DOHH2 (cell line): ENCODE results near the gene TNK2.

Source experiments
- H3F3A ChIP-seq: fragments of 200-600 bp; sonication (generic), shearing (Covaris generic); 2 replicates; pipeline ENCODE4 v1.6.0; 2016; ENCODE audit warnings: antibody characterized with exemption, mild to moderate bottlenecking; ENCODE audit not compliant: control insufficient read depth, insufficient read depth
- H3K27ac ChIP-seq: fragments of 200-600 bp; sonication (generic); 2 replicates; pipeline ENCODE4 v1.5.1; 2014; ENCODE audit warnings: low read depth, mild to moderate bottlenecking, low read length, moderate library complexity
- H3K27me3 ChIP-seq: fragments of 200-600 bp; sonication (generic); 2 replicates; pipeline ENCODE4 v1.6.1; 2014; ENCODE audit warnings: mild to moderate bottlenecking, low read length, mixed read lengths; ENCODE audit not compliant: control insufficient read depth
- H3K36me3 ChIP-seq: fragments of 200-600 bp; sonication (generic); 2 replicates; pipeline ENCODE4 v1.6.1; 2014; ENCODE audit warnings: mild to moderate bottlenecking, low read length, moderate library complexity, mixed read lengths; ENCODE audit not compliant: control insufficient read depth
- H3K4me1 ChIP-seq: fragments of 200-600 bp; sonication (generic); 2 replicates; pipeline ENCODE4 v1.6.1; 2014; ENCODE audit warnings: mild to moderate bottlenecking, low read length, mixed read lengths; ENCODE audit not compliant: control insufficient read depth
- H3K4me2 ChIP-seq: fragments of 200-600 bp; sonication (generic); 2 replicates; pipeline ENCODE4 v1.6.0; 2014; ENCODE audit warnings: mild to moderate bottlenecking, low read length, moderate library complexity
- H3K4me3 ChIP-seq: fragments of 200-600 bp; sonication (generic); 2 replicates; pipeline ENCODE4 v1.5.1; 2014; ENCODE audit warnings: mild to moderate bottlenecking, low read length, mixed read lengths
- H3K79me2 ChIP-seq: fragments of 200-600 bp; sonication (generic); 2 replicates; pipeline ENCODE4 v1.6.1; 2014; ENCODE audit warnings: mild to moderate bottlenecking, low read length, mixed read lengths; ENCODE audit not compliant: control insufficient read depth
- H3K9me2 ChIP-seq: fragments of 200-600 bp; sonication (generic); replicated peaks from 2 replicates; pipeline ENCODE4 v1.6.1; 2014; ENCODE audit warnings: mild to moderate bottlenecking, low read length, mixed read lengths; ENCODE audit not compliant: control insufficient read depth
- H3K9me3 ChIP-seq: fragments of 200-600 bp; sonication (generic); 2 replicates; pipeline ENCODE4 v1.6.1; 2014; ENCODE audit warnings: antibody characterized with exemption, low read length, mixed read lengths; ENCODE audit not compliant: control insufficient read depth, insufficient read depth
- H4K20me1 ChIP-seq: fragments of 200-600 bp; sonication (generic); 2 replicates; pipeline ENCODE4 v1.6.0; 2014; ENCODE audit warnings: low read depth, mild to moderate bottlenecking, antibody characterized with exemption, low read length, moderate library complexity; ENCODE audit not compliant: control insufficient read depth, insufficient read depth
- EZH2phosphoT487 ChIP-seq: fragments of 200-600 bp; sonication (generic); IDR thresholded peaks from 2 replicates; pipeline ENCODE4 v1.6.1; 2017; ENCODE audit warnings: borderline replicate concordance, mild to moderate bottlenecking, antibody characterized with exemption, low read length, moderate library complexity, mixed read lengths
- TF ChIP-seq, protein P1 (sequence below): fragments of 200-600 bp; sonication (generic); IDR thresholded peaks from one replicate; pipeline ENCODE4 v1.5.1; 2014; ENCODE audit warnings: antibody characterized with exemption, mild to moderate bottlenecking, low read depth, low read length; ENCODE audit not compliant: poor library complexity, severe bottlenecking

Gene TNK2

DNA sequence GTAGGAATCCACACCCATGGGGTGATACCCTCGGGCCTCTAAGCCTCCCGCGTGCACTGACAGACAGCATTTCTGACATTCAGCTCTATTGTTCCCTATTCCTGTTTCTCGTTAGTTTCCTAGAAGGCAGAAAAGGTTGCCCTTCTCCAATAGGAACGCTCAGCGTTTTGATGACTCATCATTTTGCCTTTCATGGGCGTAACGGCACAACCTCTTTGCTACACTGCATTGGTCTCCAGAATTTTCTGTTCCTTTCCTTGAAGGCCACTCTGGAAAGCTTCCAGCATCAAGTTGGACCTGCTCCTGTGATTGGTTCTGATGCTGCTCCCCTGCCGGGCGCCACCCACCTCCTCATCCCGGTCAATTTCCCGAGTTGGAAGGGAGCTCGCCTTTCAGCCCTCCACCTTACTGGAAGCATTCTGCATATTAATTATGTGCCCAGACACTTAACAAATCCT, 13.0 kb upstream of the TNK2 start:
- H3K4me2 ChIP-seq = no peak overlapping the region
- no peak overlapping the region for H3K4me3 ChIP-seq
- no peaks in the 10 kb centered on the region for H3K9me2 ChIP-seq
- no peak overlapping the region for H3K27ac ChIP-seq
- H4K20me1 ChIP-seq = no peaks in the 10 kb centered on the region
- no peak for TF ChIP-seq EZH2phosphoT487
- TF ChIP-seq, protein P1, sequence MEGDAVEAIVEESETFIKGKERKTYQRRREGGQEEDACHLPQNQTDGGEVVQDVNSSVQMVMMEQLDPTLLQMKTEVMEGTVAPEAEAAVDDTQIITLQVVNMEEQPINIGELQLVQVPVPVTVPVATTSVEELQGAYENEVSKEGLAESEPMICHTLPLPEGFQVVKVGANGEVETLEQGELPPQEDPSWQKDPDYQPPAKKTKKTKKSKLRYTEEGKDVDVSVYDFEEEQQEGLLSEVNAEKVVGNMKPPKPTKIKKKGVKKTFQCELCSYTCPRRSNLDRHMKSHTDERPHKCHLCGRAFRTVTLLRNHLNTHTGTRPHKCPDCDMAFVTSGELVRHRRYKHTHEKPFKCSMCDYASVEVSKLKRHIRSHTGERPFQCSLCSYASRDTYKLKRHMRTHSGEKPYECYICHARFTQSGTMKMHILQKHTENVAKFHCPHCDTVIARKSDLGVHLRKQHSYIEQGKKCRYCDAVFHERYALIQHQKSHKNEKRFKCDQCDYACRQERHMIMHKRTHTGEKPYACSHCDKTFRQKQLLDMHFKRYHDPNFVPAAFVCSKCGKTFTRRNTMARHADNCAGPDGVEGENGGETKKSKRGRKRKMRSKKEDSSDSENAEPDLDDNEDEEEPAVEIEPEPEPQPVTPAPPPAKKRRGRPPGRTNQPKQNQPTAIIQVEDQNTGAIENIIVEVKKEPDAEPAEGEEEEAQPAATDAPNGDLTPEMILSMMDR = no peak
- no peaks in the 10 kb centered on the region for H3K79me2 ChIP-seq
- H3K27me3 ChIP-seq = peaks cover 12% of the 10 kb centered on the region
- no peaks in the 10 kb centered on the region for H3K36me3 ChIP-seq
- no peaks in the 10 kb centered on the region for H3F3A ChIP-seq
- no peaks in the 10 kb centered on the region for H3K4me1 ChIP-seq
- no peaks in the 10 kb centered on the region for H3K9me3 ChIP-seq

DNA sequence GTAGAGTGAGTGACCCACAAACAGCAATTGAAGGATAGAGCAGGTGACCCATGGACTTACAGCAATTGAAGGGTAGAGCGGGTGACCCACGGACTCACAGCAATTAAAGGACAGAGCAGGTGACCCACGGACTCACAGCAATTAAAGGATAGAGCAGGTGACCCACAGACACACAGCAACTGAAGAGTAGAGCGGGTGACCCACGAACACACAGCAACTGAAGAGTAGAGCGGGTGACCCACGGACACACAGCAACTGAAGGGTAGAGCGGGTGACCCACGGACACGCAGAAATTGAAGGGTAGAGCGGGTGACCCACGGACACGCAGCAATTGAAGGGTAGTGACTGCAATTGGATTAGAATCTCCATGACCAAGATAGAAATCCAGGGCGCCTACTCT, 9.8 kb upstream of the TNK2 start:
- Histone ChIP-seq H3K4me2 (no peak overlapping the region), H3K36me3 (no peaks in the 10 kb centered on the region), H4K20me1 (no peaks in the 10 kb centered on the region), H3F3A (no peaks in the 10 kb centered on the region), H3K4me3 (no peak overlapping the region), H3K79me2 (no peaks in the 10 kb centered on the region), H3K4me1 (peaks cover 8% of the 10 kb centered on the region), H3K9me3 (no peaks in the 10 kb centered on the region), H3K27me3 (peaks cover 16% of the 10 kb centered on the region), H3K9me2 (no peaks in the 10 kb centered on the region), H3K27ac (no peak overlapping the region)
- TF ChIP-seq, protein P1 = no peak
- TF ChIP-seq EZH2phosphoT487 = no peak

DNA sequence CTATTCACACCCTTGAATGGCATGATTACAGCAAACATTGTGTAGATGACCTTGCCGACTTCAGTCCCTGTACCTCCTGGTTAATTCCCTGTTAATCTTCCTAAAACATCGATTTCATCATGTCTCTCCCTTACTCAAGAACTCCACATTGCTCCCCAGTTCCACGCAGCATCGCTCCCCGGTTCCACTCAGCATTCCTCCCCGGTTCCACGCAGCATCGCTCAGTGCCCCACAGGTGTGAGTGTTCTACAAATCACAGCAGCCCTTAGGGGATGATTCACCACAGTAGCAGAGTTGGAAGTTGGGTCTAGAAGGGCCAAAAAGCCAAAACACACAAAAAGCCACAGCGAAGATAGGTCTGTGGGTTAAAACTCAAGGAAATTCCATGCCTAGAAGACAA, 8.6 kb upstream of the TNK2 start:
- no peaks in the 10 kb centered on the region for H3K36me3 ChIP-seq
- H3F3A ChIP-seq = no peaks in the 10 kb centered on the region
- H4K20me1 ChIP-seq = no peaks in the 10 kb centered on the region
- H3K9me2 ChIP-seq = no peaks in the 10 kb centered on the region
- no peak overlapping the region for H3K4me3 ChIP-seq
- no peak for TF ChIP-seq EZH2phosphoT487
- TF ChIP-seq, protein P1 = no peak
- no peaks in the 10 kb centered on the region for H3K79me2 ChIP-seq
- no peaks in the 10 kb centered on the region for H3K9me3 ChIP-seq
- peaks cover 8% of the 10 kb centered on the region for H3K4me1 ChIP-seq
- H3K4me2 ChIP-seq = no peak overlapping the region
- H3K27ac ChIP-seq = no peak overlapping the region
- peaks cover 16% of the 10 kb centered on the region for H3K27me3 ChIP-seq
